HG03565 (cell line): ENCODE results near the gene ANKRD9.
"Not testable (repeated sequence)": the region's sequence is repeated elsewhere in the genome, so short reads cannot be mapped to it uniquely, and the experiment has no call there.

Source experiments
- ATAC-seq: cut with Tn5 transposase; IDR thresholded peaks from one replicate; pipeline ENCODE4 v1.9.1; 2021; ENCODE audit warnings: mild to moderate bottlenecking, moderate library complexity; ENCODE audit not compliant: unreplicated experiment

Gene ANKRD9

GRCh38 chr14:102538602-102539543, 29.3 kb upstream of the ANKRD9 start:
- ATAC-seq: no peak

- no peak for ATAC-seq
Measured at GRCh38 chr14:102537981-102538601, 28.5 kb upstream of the ANKRD9 start.

- ATAC-seq: no peak
Measured at GRCh38 chr14:102532204-102532658, 22.7 kb upstream of the ANKRD9 start.

DNA sequence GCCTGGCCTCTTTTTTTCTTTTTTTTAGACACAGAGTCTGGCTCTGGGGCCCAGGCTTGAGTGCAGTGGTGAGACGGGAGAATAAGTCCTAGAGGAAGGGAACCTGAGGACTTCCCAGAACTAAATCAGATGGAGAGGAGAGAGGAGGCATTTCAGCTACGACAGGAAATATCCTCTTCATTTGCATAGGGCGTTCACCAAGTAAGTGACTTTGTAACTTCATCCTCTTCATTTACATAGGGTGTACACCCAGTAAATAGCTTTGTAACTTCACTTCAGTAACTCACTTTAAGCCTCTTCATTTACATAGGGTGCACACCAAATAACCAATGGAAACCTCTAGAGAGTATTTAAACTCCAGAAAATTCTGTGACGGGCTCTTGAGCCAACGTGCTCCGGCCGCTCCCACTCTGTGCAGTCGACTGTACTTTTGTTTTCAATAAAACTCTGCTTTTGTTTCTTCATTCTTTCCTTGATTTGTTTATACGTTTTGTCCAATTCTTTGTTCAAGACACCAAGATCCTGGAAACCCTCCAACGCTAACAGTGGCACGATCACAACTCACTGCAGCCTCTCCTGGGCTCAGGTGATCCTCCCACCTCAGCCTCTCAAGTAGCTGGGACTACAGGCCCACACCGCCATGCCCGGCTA, 21.4 kb upstream of the ANKRD9 start:
- no peak for ATAC-seq

DNA sequence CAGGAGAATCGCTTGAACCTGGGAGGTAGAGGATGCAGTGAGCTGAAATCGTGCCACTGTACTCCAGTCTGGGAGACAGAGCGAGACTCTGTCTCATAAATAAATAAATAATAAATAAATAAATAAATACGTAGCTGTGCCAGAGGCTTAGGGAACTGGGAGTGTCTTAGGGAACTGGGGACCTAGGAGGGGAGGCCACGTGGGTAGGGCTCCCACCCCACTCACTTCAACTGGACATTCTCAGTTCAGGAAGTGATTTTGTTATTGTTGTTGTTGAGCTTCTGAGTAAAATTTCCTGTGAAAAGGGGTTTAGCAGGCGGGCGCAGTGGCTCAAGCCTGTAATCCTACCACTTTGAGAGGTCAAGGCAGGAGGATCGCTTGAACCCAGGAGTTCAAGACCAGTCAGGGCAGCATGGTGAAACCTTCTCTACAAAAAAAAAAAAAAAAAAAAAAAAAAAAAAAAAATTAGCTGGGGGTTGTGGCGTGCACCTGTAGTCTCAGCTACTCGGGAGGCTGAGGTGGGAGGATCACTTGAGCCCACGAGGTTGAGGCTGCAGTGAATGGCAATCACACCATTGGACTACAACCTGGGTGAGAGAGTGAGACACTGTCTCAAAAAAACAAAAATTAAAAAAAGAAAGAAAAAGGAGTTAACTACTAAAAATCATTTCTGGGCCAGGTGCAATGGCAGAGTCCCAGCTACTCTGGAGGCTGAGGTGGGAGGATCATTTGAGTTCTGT, 19.0 kb upstream of the ANKRD9 start:
- no peak for ATAC-seq

DNA sequence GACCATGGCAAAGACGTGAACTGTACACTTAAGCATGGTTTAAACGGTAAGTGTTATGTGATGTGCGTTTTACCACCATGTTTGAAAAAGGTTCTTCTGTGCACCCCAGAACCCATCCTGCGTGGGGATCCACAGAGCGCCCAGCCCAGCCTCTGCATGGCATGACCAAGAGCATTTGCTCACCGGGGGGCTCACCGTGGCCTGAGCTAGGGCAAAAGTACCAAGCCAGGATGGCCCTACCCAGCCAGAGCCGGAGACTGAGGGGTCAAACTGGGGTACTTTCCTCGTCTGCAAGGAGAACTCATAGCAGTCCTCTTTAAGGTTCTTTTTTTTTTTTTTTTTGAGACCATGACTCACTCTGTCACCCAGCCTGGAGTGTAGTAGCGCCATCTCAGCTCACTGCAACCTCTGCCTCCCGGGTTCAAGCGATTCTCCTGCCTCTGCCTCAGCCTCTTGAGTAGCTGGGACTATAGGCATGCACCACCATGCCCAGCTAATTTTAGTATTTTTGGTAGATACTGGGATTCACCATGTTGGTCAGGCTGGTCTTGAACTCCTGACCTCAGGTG, 16.4 kb upstream of the ANKRD9 start:
- no peak for ATAC-seq

DNA sequence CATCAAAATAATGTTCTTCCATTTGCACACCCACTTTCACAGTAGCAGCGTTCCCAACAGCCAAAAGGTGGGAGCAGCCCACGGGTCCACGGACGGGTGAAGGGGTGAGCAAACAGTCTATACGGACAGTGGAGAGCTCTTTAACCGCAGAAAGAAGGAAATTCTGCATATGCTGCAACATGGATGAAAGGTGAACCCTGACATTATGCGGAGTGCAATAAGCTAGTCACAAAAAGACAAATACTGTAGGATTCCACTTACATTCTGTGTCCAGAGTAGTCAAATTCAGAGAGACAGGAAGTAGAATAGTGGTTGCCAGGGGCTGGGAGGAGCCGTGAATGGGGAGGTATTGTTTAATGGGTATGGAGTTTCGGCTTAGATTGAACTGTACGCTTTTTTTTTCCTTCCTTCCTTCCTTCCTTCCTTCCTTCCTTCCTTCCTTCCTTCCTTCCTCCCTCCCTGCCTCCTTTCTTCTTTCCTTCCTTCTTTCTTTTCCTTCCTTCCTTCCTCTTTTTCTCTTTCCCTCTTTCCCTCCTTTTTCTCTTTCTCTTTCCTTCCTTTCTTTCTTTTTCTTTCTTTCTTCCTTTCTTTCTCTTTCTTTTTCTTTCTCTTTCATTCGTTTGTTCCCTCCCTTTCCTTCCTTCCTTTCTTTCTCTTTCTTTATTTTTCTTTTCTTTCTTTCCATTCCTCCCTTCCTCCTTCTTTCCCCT, 15.8 kb upstream of the ANKRD9 start:
- no peak for ATAC-seq

- ATAC-seq: peak; percentile 95
Measured at GRCh38 chr14:102524451-102525218, 15.1 kb upstream of the ANKRD9 start.

DNA sequence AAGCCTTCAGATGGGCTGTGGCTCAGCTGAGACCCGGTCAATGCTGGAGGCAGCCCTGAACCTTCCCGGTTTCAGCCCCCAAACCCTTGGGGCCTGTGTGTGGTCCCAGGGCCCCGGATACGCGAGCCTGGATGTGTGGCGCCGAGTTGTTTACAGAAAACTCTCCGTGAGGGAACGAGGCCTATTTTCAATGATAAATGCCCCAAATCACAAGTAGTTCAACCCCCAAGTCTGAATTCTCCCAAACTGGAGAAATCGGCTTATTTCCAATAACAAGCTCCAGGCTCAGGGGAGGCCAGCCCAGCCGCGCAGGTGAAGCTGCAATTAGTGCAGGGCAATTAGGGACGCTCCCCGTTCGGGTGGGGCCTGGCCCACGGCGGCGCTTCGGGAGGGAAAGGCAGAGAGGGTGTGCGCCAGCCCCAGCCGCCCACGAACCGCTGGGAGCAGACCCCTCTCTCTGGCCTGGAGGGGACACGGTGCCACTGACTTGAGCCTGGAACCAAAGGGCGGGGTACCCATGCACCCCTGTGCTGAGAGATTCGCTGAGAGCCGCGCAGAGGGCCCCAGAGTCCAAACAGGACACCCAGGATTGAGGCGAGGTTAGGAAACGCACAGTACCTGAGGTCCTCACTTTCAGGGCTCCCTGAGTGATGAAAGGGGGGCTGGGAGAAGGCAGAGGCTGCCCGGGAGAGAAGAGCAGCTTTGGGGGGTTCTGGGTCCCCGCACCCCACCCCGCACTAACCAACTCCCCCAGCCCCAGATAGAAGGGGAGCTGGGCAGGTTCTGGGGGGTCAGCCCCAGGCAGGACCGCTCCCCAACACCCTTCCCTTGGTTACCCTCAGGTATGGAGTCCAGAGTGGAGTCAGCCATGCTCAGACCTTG, 14.2 kb upstream of the ANKRD9 start:
- no peak for ATAC-seq

- no peak for ATAC-seq
Measured at GRCh38 chr14:102523200-102523568, 13.6 kb upstream of the ANKRD9 start.

DNA sequence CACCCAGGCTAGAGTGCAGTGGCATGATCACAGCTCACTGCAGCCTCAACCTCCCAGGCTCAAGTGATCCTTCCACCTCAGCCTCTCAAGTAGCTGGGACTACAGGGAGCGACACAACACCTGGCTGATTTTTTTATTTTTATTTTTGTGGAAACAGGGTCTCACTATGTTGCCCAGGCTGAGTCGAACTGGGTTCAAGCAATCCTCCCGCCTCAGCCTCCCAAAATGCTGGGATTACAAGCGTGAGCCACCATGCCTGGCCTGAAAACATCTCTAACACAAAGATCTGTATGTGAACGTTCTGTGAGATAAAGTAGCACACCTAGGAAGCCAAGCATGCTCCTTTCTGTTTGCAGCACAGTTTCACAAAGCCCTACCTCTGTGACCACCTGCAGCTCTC, 10.1 kb upstream of the ANKRD9 start:
- ATAC-seq: not testable (repeated sequence)

GRCh38 chr14:102518063-102518648, 8.6 kb upstream of the ANKRD9 start:
- no peak for ATAC-seq

GRCh38 chr14:102517392-102518062, 8.0 kb upstream of the ANKRD9 start:
- no peak for ATAC-seq

DNA sequence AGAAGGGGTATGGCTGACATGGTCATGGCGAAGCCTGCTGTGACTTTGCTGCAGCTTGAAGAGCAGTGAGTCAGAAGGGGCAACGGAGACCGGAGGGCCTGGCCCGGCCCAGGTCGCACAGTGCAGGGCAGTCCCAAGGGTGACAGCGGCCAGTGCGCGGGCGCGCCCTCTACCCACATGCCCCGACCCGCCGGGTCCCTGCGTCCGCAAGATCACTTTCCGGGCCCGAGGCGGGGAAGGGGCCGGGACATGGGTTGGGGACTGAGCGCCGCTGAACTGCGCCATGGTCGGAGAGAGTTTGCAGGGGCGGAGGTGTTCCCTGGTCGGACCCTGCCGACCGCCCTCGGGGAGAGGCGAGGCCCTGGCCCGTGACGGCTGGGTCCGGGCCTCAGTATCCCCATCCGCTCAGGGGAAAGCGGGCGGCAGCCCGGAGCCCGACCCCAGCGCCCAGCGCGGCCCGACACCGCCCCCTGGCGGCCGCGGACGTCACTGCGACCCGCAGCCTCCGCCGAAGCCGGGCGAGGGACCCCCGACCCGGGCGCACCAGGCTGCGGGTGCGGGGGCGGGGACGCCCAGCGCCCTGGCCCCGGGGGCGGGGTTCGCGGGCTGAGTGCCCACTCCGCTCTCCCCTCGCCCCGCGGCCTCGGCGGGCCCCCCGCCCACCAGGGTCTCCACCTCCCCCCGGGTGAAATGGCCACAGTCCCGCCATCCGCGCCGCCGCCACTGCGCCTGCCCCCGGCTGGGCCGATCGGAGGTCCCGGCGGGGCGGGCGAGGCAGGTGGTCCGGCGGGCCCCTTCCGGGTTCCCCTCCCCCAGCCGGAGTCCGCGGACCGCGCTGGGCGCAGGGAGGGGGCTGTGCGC, 7.2 kb upstream of the ANKRD9 start:
- ATAC-seq: no peak

DNA sequence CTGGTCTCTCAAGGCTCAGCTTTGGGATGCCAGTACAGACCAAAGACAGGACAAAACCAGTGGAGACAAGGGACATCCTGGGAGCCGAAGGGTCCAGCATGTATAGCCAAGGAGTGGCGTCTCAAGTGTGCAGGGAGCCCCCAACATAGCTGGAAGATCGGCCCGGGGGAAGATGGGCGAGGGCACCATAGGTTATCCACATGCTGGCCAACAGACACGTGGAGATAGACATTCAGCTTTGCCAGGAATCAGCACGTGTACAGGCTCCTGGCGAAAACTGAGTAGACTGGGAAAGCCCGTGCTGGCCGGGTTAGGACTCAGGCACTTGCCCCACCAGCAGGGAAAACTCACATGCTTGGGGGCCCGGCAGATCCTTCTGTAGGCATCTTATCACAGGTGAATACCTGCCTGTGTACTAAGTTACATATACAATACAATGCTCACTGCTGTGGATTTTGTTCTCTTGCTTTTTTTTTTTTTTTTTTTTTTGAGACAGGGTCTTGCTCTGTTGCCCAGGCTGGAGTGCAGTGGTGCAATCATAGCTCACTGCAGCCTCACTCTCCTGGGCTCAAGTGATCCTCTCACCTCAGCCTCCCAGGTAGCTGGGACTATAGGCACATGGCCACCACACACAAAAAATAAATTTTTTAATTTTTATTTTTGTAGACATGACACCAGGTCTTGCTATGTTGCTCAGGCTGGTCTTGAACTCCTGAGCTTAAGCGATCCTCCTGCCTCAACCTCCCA, 5.6 kb upstream of the ANKRD9 start:
- no peak for ATAC-seq
